GM23248 (cell line): Measurements from ENCODE around the gene ZC3H18. TPM values are rescaled to one million over a fixed set of nuclear protein-coding genes. Genes with fewer than 3 reads are reported as not detected.

Source experiments
- DNase-seq: peaks from one replicate; pipeline ENCODE4 v3.0.0-alpha.2; 2015
- H2AFZ ChIP-seq: fragments of 200-600 bp; sonication (generic); 2 replicates; pipeline ENCODE4 v1.6.1; 2016; ENCODE audit warnings: antibody characterized with exemption
- H3F3A ChIP-seq: fragments of 200-600 bp; sonication (generic); 2 replicates; pipeline ENCODE4 v1.6.1; 2016; ENCODE audit warnings: mild to moderate bottlenecking, antibody characterized with exemption, mixed run types; ENCODE audit not compliant: insufficient read depth
- H3K27ac ChIP-seq: fragments of 200-600 bp; sonication (generic); 2 replicates; pipeline ENCODE4 v1.5.1; 2016; ENCODE audit warnings: mild to moderate bottlenecking
- H3K27me3 ChIP-seq: fragments of 200-600 bp; sonication (generic); replicated peaks from 2 replicates; pipeline ENCODE4 v1.6.1; 2016; ENCODE audit warnings: mild to moderate bottlenecking; ENCODE audit not compliant: insufficient read depth
- H3K36me3 ChIP-seq: fragments of 200-600 bp; sonication (generic); 2 replicates; pipeline ENCODE4 v1.6.1; 2016; ENCODE audit warnings: low read depth, mild to moderate bottlenecking
- H3K4me1 ChIP-seq: fragments of 200-600 bp; sonication (generic); 2 replicates; pipeline ENCODE4 v1.6.1; 2016; ENCODE audit warnings: mild to moderate bottlenecking; ENCODE audit not compliant: insufficient read depth
- H3K4me2 ChIP-seq: fragments of 200-600 bp; sonication (generic); one replicate; pipeline ENCODE4 v1.6.1; 2016; ENCODE audit warnings: mild to moderate bottlenecking; ENCODE audit not compliant: unreplicated experiment
- H3K4me3 ChIP-seq: fragments of 200-600 bp; sonication (generic); 2 replicates; pipeline ENCODE4 v1.5.1; 2016; ENCODE audit warnings: mild to moderate bottlenecking
- H3K79me2 ChIP-seq: fragments of 200-600 bp; sonication (generic); 2 replicates; pipeline ENCODE4 v1.6.1; 2016; ENCODE audit warnings: mild to moderate bottlenecking; ENCODE audit not compliant: insufficient read depth
- H3K9ac ChIP-seq: fragments of 200-600 bp; sonication (generic); 2 replicates; pipeline ENCODE4 v1.6.1; 2016; ENCODE audit warnings: mild to moderate bottlenecking
- H3K9me2 ChIP-seq: fragments of 200-600 bp; sonication (generic); 2 replicates; pipeline ENCODE4 v1.6.1; 2016; ENCODE audit warnings: mixed run types, mild to moderate bottlenecking, moderate library complexity; ENCODE audit not compliant: insufficient read depth
- H3K9me3 ChIP-seq: fragments of 200-600 bp; sonication (generic); one replicate; pipeline ENCODE4 v1.6.1; 2017; ENCODE audit warnings: low read depth
- H4K20me1 ChIP-seq: fragments of 200-600 bp; sonication (generic); 2 replicates; pipeline ENCODE4 v1.6.0; 2016; ENCODE audit not compliant: insufficient read depth
- EZH2 ChIP-seq: fragments of 200-600 bp; sonication (generic); IDR thresholded peaks from 2 replicates; pipeline ENCODE4 v1.6.1; 2018; ENCODE audit warnings: antibody characterized with exemption, mild to moderate bottlenecking; ENCODE audit not compliant: insufficient read depth, poor library complexity, severe bottlenecking
- EZH2phosphoT487 ChIP-seq: fragments of 200-600 bp; sonication (generic); IDR thresholded peaks from 2 replicates; pipeline ENCODE4 v1.6.1; 2018; ENCODE audit warnings: antibody characterized with exemption, moderate library complexity, mild to moderate bottlenecking, low read depth; ENCODE audit not compliant: insufficient read depth
- WGBS, 2 experiments: methylation state at CpG; one replicate each; pipeline ENCODE4 v1.1.6; 2015 to 2017; ENCODE audit warnings: low lambda C conversion rate in 2 of 2, low coverage in 1 of 2; ENCODE audit errors: missing lambda C conversion rate in 2 of 2; 5-methylcytosine and 5-hydroxymethylcytosine counted together
- in situ Hi-C: fragments of 300-500 bp; cut with MboI; formaldehyde crosslinking; loops from 2 replicates; pipeline ENCODE4 v1.15.0; 2020
- polyA plus RNA-seq: library from polyadenylated mRNA; unstranded; fragments of >200 nt; fragmentation: Nextera tagmentation; extraction: Ambion mirVana; gene quantifications from 2 replicates; pipeline ENCODE4 v1.2.1, GENCODE V29; 2016
- total RNA-seq: library from RNA; depleted of rRNA; stranded (reverse); fragments of >200 nt; shearing (Covaris generic); gene quantifications from 2 replicates; pipeline ENCODE4 v1.2.3, GENCODE V29; 2014

ZC3H18 gene
- total and polyA plus RNA-seq, 2 experiments from 2014 or later = 9.7 to 24.9 TPM

DNA sequence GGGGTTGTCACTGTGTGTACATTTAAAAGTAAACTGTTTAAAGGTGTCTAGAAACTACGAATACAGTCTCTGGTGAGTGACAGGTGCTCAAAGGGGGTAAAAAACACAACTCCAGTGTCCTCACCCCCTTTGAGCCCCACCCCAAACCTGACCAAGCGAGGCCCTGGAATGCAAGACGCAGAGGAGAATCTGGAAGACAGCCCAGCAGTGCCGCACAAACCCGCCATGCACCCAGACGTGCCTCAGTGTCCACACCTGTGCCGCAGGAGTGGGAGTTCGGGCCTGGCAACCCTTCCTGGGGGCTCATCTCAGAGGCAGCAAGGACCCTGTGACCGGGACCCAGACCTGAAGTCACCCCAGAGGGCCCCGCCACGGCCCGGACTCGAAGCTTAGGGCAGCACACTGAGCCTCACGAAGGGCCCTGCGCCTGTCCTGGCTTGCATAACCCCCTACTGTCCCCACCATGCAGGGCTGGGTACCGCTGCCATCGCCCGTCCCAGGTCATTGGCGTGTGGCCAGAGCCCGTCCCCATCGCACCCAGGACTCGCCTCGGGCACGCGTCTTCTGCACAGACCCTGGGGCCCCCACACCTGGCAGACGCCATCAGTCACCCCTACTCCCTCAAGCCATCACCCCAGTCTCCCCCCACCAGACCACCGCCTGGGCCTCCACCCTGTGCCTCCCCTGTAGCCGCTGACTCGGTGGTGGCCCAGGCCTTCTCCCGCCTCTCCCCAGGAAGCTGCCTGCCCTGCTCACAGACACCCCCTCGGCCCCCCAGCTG lies 33.0 kb upstream of the ZC3H18 start:
- no peaks in the 10 kb centered on the region for H3K9me3 ChIP-seq
- DNase-seq = no peak
- H2AFZ ChIP-seq = no peak overlapping the region
- TF ChIP-seq EZH2phosphoT487 (no peak), EZH2 (no peak)
- no peak overlapping the region for H3K27ac ChIP-seq
- H3F3A ChIP-seq = 0 out of 2 replicates have a peak, but pooled peaks cover 6% of the 10 kb centered on the region
- no peaks in the 10 kb centered on the region for H3K27me3 ChIP-seq
- no peak overlapping the region for H3K9ac ChIP-seq
- in situ Hi-C loops = no loop called here
- H4K20me1 ChIP-seq = no peaks in the 10 kb centered on the region
- H3K36me3 ChIP-seq = no peaks in the 10 kb centered on the region
- 85 to 90% methylated on average over 20 to 31 of the region's 31 CpGs for WGBS, 2 experiments
- H3K4me1 ChIP-seq = peaks cover 5% of the 10 kb centered on the region
- H3K79me2 ChIP-seq = no peaks in the 10 kb centered on the region
- no peak overlapping the region for H3K4me3 ChIP-seq
- H3K4me2 ChIP-seq = no peak overlapping the region
- H3K9me2 ChIP-seq = no peaks in the 10 kb centered on the region

DNA sequence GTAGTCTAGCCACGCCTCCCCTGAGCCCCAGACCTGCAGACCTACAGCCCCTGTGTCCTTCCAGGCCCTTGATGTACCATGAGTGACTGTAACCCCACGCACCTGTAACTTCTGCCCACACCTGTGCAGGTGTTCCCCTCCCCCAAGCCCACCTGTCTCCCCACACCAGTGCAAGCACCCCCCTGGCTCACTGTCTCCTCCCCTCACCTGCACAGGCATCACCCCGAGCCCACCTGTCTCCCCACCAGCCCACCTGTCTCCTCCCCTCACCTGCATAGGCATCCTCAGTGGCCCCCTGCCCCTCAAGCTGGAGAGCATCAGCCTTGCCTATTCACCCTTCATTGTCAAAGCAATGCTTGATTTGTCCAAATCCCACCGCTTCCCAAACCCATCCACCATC lies 32.3 kb upstream of the ZC3H18 start:
- TF ChIP-seq EZH2 (no peak), EZH2phosphoT487 (no peak)
- H4K20me1 ChIP-seq = no peaks in the 10 kb centered on the region
- H3K27me3 ChIP-seq = no peaks in the 10 kb centered on the region
- no peaks in the 10 kb centered on the region for H3K9me2 ChIP-seq
- in situ Hi-C loops = no loop called here
- DNase-seq = no peak
- H3K4me1 ChIP-seq = peaks cover 5% of the 10 kb centered on the region
- H3K9me3 ChIP-seq = no peaks in the 10 kb centered on the region
- WGBS, 2 experiments = 63 to 66% methylated on average over 4 of the region's 4 CpGs
- 0 out of 2 replicates have a peak, but pooled peaks cover 6% of the 10 kb centered on the region for H3F3A ChIP-seq
- H3K27ac ChIP-seq = no peak overlapping the region
- no peak overlapping the region for H3K4me2 ChIP-seq
- H3K4me3 ChIP-seq = no peak overlapping the region
- no peak overlapping the region for H3K9ac ChIP-seq
- H2AFZ ChIP-seq = no peak overlapping the region
- no peaks in the 10 kb centered on the region for H3K79me2 ChIP-seq
- no peaks in the 10 kb centered on the region for H3K36me3 ChIP-seq

DNA sequence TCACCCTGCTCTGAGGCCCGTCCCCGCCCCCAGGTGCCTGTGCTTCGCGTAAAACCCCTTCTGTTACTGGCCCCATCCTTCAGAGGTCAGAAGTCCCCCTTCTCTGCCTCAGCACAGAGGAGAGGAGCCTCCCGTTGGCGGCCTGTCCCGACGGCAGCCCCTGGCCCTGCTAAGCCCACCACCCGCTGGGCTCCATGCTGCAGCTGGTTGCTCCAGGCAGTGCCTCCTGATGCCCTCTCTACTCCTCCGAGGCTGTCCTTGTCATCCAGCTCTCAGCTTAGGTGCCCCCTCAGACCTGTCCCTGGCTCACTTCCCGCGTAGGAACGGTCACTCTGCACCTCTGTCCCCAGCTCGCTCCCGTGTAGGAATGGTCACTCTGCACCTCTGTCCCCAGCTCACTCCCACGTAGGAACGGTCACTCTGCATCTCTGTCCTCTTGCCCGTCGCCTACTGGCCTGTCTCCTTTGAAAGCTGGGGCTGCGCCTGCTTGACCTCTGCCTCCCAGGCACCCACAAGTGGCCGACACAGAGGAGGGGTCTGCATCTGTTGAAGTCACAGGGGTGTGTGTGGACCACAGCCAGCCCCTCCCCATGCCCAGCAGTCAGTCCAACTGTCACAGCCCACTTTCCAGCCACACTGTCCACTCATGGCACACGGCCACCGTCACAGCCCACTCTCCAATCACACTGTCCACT lies 31.7 kb upstream of the ZC3H18 start:
- no peak overlapping the region for H3K9ac ChIP-seq
- no peak overlapping the region for H3K27ac ChIP-seq
- H3K79me2 ChIP-seq = no peaks in the 10 kb centered on the region
- no peak overlapping the region for H3K4me3 ChIP-seq
- DNase-seq = no peak
- H3K9me2 ChIP-seq = no peaks in the 10 kb centered on the region
- no peaks in the 10 kb centered on the region for H3K9me3 ChIP-seq
- 0 out of 2 replicates have a peak, but pooled peaks cover 6% of the 10 kb centered on the region for H3F3A ChIP-seq
- TF ChIP-seq EZH2phosphoT487 = no peak
- no peak for TF ChIP-seq EZH2
- H2AFZ ChIP-seq = no peak overlapping the region
- 55 to 59% methylated on average over 21 to 23 of the region's 23 CpGs for whole genome bisulfite sequencing, 2 experiments
- in situ Hi-C loops = no loop called here
- H3K4me1 ChIP-seq = peaks cover 5% of the 10 kb centered on the region
- no peaks in the 10 kb centered on the region for H3K27me3 ChIP-seq
- no peaks in the 10 kb centered on the region for H4K20me1 ChIP-seq
- H3K36me3 ChIP-seq = no peaks in the 10 kb centered on the region
- H3K4me2 ChIP-seq = no peak overlapping the region

DNA sequence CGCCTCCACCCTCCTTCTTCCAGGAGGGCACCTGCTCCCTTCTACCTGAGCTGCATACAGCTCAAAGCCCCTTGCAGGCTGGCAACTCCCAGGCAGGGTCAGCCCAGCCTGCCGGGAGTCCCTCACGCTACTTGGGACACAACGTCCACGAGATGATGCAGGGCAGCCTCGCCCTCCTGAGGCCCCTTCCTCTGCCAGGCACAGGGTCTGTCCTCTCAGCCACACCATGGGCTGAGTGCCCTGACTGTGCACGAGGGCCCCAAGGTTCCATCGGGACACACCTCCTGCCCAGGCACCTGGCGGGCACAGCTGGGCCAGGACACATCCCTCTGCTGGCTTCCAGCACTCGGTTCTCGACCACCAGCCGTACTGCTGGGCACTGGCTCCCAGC lies 30.9 kb upstream of the ZC3H18 start:
- in situ Hi-C loops = no loop called here
- 63 to 70% methylated on average over 12 of the region's 12 CpGs for WGBS, 2 experiments
- H3K27me3 ChIP-seq = no peaks in the 10 kb centered on the region

More for the DNA sequence above, 30.9 kb upstream of the ZC3H18 start:
- no peak overlapping the region for H3K4me3 ChIP-seq
- H4K20me1 ChIP-seq = no peaks in the 10 kb centered on the region
- H2AFZ ChIP-seq = no peak overlapping the region
- no peaks in the 10 kb centered on the region for H3K9me2 ChIP-seq
- TF ChIP-seq EZH2 (no peak), EZH2phosphoT487 (no peak)
- H3F3A ChIP-seq = 0 out of 2 replicates have a peak, but pooled peaks cover 6% of the 10 kb centered on the region
- DNase-seq = no peak
- no peaks in the 10 kb centered on the region for H3K79me2 ChIP-seq
- no peaks in the 10 kb centered on the region for H3K9me3 ChIP-seq
- H3K4me1 ChIP-seq = peaks cover 5% of the 10 kb centered on the region
- no peak overlapping the region for H3K27ac ChIP-seq
- H3K9ac ChIP-seq = no peak overlapping the region
- H3K36me3 ChIP-seq = no peaks in the 10 kb centered on the region
- H3K4me2 ChIP-seq = no peak overlapping the region
